D721Med (cell line): ENCODE measurements around the gene BEGAIN.

ENCODE experiments used
- DNase-seq: peaks from one replicate; pipeline ENCODE4 v3.0.0; 2011; ENCODE audit warnings: low spot score; ENCODE audit not compliant: insufficient read length
- FAIRE-seq: peaks from 2 replicates; lab custom pipeline; 2011; peaks lifted over from hg19 to GRCh38; lab: Jason Lieb, UNC
- CTCF ChIP-seq: IDR thresholded peaks from 2 replicates; pipeline ENCODE4 v1.5.1; 2012; ENCODE audit warnings: mild to moderate bottlenecking, control low read depth; ENCODE audit not compliant: insufficient read depth; ENCODE audit errors: missing control alignments

BEGAIN gene

GRCh38 chr14:100609331-100609870 is 22.2 kb upstream of the BEGAIN start:
- FAIRE-seq (no peak), DNase-seq (no peak)
- no peak for TF ChIP-seq CTCF

- TF ChIP-seq CTCF = no peak
- DNase-seq (no peak), FAIRE-seq (no peak)
Observed at GRCh38 chr14:100608586-100609330, 21.5 kb upstream of the BEGAIN start.

GRCh38 chr14:100608064-100608463 is 20.8 kb upstream of the BEGAIN start:
- no peak for FAIRE-seq
- DNase-seq = no peak
- TF ChIP-seq CTCF = no peak

- TF ChIP-seq CTCF = no peak
- FAIRE-seq (no peak), DNase-seq (no peak)
Observed at GRCh38 chr14:100607611-100607956, 20.4 kb upstream of the BEGAIN start.

- TF ChIP-seq CTCF = no peak
- FAIRE-seq (no peak), DNase-seq (no peak)
Observed at GRCh38 chr14:100606687-100607610, 19.7 kb upstream of the BEGAIN start.

GRCh38 chr14:100605706-100606686 is 18.8 kb upstream of the BEGAIN start:
- FAIRE-seq (no peak), DNase-seq (no peak)
- TF ChIP-seq CTCF = no peak
